DLD1 (cell line): ENCODE results near the gene MSRB2.
"Not testable (repeated sequence)": the region's sequence is repeated elsewhere in the genome, so short reads cannot be mapped to it uniquely, and the experiment has no call there.

Experiments used
- in situ Hi-C: cut with HindIII; loops from 2 replicates; pipeline ENCODE4 v1.10.0; 2017; ENCODE audit warnings: low sequenced_read_pairs

The MSRB2 gene

DNA sequence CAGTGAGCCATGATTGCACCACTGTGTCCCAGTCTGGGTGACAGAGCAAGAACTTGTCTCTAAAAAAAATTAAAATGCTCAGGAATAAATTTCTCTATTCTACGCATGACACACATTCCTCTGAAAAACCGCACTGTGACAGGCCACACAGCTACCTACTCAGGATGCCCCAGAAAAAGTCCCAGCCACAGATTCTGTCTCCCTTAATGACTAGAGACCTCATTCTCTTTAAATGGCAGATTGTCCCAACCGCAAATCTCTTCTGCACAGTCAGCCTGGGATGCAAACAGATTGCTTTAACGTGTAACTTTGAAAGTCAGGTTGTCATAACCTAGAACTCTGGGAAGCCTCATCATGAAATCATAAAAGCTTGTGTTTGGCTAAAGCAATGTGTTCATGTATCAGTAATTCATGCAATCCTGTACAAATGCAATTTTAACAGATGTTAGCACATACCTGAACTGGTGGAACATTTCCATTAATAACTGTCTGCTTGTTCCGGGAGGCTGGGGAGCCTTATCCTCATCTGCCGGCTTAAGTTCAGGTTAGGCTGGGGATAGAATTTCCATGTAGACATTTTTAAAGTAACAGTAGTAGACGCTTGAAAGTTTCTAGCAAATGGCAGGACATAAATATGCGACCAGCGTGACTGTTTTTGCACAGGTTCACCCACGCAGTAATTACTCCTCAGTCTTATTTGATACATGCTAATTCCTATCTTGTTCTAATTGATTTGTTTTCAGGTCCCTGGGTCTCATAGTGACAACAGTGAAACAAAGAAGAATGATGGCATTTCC lies 26.2 kb upstream of the MSRB2 start:
- in situ Hi-C loops = no loop called here

GRCh38 chr10:23070092-23070912 lies 25.1 kb upstream of the MSRB2 start:
- in situ Hi-C loops = not testable (repeated sequence)

DNA sequence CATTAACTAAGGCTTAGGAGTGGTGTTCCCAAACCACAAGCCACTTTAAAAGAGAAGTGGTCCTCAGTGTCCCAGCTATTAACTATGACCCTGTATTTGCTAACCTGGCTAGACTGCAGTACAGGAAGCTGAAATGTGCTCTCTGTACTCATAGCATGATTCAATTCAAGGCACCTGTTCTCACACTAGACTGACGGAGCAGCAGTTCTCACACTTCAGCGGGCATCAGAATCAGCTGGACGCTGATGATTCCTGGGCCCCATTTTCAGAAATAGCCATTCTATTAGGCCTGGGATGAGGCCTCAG lies 24.5 kb upstream of the MSRB2 start:
- in situ Hi-C loops = no loop called here

GRCh38 chr10:23072593-23072992 lies 22.8 kb upstream of the MSRB2 start:
- in situ Hi-C loops = not testable (repeated sequence)

DNA sequence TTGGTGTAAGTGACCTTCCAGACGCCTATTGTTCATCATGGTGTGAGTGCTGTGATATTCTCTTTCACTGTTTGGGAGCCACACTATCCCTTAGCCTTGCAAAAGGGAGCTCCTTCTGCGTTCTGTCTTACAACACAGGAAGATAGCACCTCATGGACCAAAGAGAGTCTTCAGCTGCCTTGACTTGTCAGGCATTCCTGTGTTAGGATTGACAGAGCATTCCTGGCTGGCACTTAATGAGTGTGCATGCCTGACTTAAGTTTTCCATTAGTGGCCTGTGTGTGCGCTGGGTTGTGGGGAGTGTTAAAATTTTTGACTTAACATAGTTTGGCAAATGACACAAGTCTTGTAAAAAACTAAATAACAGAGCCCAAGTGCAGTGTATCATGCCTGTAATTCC lies 21.9 kb upstream of the MSRB2 start:
- in situ Hi-C loops = no loop called here

- in situ Hi-C loops = no loop called here
These were observed 19.7 kb upstream of the MSRB2 start for GRCh38 chr10:23075672-23076071.

GRCh38 chr10:23078114-23078513 lies 17.3 kb upstream of the MSRB2 start:
- in situ Hi-C loops = no loop called here

GRCh38 chr10:23079700-23080099 lies 15.7 kb upstream of the MSRB2 start:
- in situ Hi-C loops = no loop called here

GRCh38 chr10:23080262-23080661 lies 15.1 kb upstream of the MSRB2 start:
- in situ Hi-C loops = no loop called here

GRCh38 chr10:23081221-23081750 lies 14.1 kb upstream of the MSRB2 start:
- in situ Hi-C loops = no loop called here

DNA sequence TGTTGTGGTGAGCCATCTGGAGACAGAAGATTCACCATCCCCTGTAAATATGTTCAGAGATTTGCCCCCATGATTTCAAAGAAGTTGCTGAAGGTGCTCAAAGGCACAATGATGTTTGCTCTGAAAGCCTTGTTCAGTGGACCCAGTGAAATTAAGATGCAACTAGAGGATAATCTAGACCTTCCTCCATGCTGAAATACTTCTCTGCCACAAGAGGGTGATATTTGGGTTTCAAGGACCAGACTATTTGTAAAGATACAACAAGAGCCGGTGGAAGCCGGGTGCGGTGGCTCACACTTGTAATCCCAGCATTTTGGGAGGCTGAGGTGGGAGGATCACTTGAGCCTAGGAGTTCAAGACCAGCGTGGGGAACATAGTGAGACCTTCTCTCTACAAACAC lies 13.5 kb upstream of the MSRB2 start:
- in situ Hi-C loops = no loop called here

GRCh38 chr10:23088609-23089008 lies 6.8 kb upstream of the MSRB2 start:
- in situ Hi-C loops = no loop called here

GRCh38 chr10:23094786-23095403 lies 484 bp upstream of the MSRB2 start:
- in situ Hi-C loops = no loop called here

DNA sequence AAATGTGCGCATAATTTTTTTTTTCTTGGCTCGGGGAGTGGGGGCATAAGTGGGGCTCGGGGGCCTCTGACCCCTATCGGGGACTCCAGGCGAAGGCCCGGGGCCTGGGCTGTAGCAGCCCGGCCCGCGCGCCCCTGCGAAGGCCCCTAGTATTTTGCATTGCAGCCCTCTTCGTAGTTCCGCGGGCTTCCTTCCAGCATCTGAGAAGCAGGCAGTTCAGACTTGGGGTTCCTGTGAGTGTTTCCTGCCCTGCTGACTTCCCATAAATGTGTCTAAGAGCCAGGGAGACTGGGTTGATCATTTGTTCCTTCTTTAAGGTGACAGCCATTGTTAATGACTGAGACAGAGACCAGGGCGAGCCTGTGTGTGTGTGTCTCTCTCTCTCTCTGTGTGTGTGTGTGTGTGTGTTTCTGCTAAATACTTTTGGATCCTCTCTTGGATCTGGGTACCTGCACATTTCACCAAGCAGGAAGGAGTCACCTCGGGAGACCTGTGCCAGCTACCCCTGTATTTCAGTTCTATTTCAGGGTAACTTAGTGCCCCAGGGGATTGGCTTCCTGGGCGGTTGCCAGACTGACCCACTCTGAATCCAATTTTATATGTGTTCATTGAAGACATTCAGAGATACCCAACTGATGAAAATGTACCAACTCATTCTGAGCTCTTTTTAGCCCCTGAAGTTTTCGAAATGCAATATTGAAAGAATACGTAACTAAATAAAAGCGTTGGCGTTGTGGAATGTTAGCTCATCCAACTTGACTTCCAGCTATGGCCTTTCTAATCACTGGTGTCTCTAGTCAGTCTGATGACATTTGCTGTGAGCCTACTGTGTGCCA lies 805 bp downstream of the MSRB2 start:
- in situ Hi-C loops = no loop called here

DNA sequence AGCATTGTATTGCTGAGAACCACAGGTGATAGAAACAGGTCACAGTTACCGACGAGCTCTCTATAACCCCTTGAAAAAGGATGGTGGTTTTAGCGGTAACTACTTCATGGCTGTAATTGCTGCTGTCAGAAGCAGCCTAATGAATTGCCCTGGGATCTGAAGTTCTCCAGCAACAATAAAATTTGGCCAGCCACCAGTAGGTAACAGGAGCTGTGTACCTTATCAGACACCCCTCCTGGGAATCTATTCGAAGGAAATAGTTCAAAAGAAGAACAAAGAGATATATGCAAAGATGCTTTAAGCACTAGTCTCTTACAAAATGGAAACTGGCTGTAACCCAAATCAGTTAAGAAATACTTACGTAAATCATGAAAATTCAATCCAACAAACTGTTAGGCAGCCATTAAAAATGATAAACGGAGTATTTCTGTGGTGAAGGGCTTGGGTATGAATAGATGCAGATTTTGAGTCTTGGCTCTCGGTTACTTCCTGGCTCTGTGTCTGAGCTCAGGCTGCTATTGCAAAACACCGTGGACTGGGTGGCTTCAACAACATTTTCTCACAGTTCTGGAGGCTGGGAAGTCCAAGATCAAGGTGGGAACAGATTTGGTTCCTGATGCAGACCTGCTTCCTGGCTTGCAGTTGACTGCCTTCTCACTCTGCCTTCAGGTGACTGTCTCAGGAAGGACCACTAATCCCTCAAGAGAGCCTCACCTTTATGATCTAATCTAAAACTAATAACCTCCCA lies 1.6 kb downstream of the MSRB2 start:
- in situ Hi-C loops = no loop called here

DNA sequence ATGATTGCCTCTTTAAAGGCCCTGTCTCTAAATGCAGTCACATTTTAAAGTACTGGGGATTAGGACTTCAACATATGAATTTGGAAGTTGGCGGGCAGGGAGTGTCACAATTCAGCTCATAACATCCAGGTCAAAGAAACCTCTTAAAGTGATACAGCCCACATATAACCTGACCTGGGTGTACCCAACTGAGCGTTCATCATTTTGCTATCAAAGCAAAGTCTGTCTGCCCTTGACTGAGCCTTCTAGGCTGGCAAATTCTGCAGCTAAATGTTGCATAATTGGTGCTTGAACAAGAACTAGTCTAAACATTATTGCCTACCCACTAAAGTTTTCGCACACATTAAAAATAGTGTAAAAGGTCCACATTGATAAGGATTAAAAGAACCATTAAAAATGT lies 3.7 kb downstream of the MSRB2 start:
- in situ Hi-C loops = no loop called here

DNA sequence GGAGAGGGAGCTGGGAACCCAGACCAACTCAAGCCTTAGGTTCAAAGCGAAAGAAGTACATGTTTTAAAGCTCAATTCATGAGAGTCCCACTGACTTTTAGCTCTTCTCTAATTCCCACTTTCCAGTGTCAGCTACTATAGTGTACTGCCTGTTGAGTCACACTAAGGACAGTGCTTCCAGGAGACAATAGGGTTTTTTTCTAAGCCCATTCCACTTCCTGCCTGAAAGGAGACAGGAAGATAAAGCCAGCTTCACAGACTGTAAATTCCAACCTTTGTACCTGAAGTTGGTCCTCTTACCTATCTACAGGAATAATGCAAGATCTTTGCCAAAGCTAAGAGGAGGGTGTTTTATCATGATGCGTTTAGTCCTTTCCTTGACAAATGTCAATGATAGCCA lies 4.4 kb downstream of the MSRB2 start:
- in situ Hi-C loops = no loop called here

GRCh38 chr10:23100331-23101030 lies 5.1 kb downstream of the MSRB2 start:
- in situ Hi-C loops = no loop called here

DNA sequence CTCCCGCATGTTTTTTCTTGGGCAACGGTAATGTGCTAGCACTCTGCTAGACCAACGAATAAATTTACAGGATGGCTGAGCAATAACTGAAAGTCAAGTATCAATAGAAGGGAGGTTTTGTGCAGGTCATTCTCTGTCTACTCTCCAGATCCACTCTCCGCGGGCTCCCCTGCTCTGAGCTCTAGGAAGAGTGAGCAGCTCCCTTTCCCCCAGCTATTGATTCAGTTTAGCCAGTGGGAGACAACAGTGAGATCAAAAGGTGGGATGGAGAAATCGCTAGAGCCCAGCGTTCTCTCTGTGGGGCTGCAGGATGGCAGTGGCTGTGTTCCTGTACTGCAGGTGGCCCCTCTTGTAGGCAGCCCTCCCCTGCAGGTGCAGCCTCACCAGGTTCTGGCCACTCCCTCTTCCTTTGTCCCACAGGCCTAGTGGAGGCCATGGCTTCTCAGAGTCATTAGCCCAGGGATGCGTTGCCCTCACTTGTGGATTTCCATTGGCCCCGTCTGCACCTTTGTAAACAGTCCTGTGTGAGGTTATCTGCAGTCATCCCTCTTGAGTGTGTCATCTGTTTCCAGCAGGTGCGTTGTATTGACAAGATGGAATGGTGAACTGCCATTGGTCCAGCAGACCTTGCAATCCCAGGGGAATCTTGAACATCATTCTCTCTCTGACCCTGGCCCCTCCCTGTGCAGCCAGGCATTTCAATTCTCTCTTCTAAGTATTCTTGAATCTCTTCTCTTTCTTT lies 11.1 kb downstream of the MSRB2 start:
- in situ Hi-C loops = no loop called here
